ENCODE data around the gene LINC00305.

LINC00305 gene

DNA sequence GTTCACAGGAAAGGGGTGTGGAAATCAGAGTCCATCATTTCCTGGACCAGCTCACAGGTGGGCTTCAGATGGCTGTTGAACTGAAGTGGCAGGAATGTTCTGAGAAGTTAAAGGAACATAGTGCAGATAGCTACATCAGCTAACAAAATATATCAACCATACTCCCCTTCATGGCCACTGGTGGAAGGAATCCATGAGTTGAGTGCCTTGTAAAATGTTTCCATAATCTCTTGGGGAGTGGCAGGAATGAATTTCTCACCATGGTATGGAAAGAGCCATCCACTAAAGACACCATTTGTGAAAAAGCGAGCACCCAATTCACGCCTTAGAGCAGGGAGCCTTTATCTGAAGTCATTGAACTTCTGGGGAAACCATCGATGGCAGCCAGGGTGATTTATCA lies at the start of gene LINC00305:
TSS of gene LINC00305 (minus strand) at position 101 of the 400 bp plus-strand sequence.
- no peak for DNase-seq

DNA sequence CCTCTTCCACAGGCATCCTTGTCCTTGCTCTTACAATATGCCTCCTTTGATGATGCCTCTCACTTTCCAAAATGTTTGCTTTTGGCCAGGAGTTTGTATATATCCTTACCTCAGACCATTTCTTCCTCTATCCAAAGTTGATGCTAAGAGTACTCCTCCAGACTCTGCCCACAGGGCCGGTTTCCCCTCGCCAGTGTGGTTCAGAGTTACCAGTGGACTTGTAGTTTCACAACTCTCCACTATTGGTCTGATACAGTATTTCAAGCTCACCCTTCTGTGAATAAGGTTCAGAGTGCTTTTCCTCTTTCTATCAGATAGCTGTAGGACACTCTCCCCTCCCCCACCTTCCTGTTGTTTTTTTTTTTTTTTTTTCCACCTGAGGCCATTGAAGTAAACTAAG lies 42.2 kb upstream of the LINC00305 start:
- no peak for DNase-seq

DNA sequence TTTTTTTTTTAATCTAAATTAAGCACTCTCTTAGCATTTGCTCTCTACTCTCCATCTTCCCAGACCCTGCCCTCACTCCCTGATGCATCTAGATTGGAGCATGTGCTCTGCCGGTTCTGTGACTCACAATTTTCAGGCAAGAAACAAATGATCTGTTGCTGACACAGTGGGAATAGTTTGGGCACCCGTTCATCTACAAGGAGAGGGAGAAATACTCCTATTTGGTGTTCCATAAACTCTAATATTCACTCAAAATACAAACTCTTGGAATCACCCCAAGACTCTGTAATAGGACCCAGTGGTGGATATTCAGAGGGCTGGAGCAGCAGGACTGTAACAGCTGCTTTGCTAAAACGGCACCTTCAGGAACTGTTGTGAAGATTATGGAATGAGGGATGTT lies 37.1 kb upstream of the LINC00305 start:
- no peak for DNase-seq

DNA sequence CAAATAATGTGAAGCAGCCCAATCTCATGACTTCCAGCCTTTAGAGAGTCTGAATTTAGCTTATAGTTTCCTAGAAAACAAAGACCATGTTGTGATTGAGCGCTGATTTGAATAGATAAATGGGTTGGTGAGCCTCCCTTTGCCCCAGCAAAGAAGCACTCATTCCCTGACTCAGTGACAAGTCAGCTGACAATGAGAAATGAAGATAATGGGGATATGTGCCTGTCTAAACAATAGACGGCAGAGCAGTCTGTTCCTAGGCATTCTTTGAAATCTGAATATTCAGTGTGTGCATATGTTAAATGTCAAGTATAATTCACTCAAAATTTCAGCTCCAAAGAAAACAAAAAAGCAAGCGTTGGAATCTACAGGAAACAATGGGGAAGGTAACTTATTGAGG lies 34.8 kb upstream of the LINC00305 start:
- no peak for DNase-seq

DNA sequence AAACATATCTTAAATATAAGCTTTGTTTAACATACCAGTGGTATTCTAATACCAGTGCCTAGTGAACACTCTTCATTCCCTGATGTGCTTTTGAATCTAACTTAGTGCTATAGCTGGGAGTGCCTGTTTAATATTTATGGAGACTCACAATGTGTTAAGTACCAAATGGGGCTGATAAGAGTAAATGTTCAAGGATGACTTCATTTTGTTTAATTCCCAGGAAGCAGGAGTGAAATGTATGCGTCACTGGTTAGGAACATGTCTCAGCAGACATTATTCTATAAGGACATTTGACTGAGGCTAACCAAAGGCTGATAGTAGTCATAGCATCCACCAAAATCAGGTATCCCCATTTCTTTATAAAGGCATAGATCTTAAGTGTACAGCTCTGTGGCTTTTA lies 31.7 kb upstream of the LINC00305 start:
- no peak for DNase-seq

DNA sequence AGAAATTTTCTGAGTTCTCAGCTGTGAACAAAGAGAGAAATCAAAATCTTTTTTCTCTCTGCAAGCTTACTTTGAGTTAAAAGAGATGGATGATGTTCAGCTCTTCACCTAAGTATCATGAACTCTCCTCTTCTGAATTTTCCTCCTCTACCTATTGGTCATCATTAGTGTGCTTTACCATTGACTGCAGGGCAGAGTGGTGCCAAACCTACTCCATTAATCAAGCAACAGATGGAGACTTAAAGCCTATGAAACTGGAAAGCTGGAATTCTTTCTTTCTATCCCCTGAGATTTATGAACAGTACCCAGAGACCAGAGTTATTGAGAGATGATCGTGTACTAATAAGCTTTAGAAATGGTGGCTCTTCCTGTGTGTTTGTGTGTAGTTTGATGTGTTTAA lies 31.3 kb upstream of the LINC00305 start:
- no peak for DNase-seq

DNA sequence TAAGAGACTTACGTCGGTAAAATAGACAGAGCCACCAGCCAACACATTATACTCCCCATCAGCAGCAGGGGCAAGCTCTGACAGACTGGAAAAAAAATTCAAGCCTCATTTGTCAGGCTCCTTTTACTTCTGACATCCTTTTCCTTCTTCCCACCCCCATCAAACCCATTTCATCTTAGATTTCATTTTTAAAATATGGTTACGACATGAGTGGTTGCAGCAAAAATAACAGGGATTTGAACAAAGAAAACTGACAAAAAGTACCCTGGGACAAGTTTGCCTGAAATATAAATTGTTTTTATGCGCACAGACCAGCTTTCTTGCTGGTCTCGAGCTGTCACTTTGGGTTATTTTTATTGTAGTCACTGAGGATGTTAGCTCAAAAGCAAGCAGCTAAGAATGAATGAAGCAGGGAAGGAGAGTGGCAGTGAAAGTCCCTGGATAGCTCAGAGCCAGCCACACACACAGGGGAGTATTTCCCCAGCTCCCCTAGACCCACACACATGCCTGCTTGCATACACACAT lies 30.7 kb upstream of the LINC00305 start:
- no peak for DNase-seq

DNA sequence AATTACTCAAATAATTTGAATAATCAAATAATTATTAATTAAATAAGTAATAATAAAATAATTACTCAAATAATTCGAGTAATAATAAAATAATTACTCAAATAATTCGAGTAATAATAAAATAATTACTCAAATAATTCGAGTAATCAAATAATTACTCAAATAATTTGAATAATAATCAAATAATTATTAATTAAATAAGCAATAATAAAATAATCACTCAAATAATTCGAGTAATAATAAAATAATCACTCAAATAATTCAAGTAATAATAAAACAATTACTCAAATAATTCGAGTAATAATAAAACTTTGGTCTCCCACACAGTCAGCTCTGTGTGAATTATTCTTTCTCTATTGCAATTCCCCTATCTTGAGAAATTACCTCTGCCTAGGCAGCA lies 30.0 kb upstream of the LINC00305 start:
- DNase-seq, result no peak

DNA sequence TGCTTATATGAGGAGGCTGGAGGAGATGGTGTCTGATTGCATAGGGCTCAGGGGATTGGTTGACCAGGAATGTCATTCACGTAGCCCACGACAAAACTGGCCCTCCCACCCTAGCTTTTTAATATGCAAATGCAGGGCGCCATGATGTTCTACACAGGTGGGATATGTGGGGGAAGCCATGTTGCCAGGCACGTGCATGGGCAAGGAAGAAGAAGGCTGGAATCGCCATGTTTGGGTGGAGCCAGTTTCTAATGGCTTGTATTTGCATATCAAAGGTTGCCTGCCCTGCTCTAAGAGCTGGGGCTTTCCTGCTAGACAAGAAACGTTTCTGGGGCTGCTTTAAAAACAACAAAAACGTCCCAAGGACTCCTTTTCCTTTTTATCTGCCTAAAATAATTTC lies 26.5 kb upstream of the LINC00305 start:
- DNase-seq, result no peak

DNA sequence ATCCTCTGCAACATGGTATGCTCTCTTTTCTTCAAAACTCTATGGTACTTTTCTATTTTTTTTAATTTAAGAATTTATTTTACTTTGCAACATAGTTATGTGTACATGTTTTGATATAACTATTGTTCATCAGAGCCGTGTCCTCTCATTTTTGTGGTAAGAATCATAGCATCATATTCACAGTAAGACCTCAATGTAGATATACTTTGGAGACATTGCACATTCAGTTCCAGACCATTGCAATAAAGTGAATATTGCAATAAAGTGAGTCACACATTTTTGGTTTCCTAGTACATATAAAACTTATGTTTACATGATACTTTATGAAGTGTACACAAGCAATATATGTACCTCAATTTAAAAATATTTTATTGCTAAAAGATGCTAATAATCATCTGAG lies 22.7 kb upstream of the LINC00305 start:
- DNase-seq, result no peak

DNA sequence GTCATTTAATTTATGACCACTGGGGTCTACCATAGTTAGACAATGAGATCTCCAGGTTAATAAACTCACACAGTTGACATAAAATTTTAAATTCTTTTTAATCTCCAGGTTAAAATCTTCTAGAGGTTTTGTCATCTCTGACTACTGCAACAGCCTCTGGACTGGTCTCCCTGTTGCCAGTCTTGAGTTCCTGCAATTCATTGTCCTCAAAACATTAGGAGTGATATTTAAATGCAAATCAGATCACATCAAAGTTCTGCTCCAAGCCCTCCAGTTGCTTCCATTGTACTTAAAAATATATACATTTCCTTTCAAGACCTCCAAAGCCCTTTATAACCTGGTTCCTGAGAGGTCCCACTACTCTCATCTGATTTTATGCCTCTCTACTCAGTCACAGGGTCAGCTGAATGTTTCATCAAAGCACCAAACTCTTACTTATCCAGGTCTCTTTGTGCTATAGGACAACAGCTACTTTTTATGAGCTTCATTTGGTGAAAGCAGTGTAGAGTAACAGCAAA lies 18.6 kb upstream of the LINC00305 start:
- no peak for DNase-seq

DNA sequence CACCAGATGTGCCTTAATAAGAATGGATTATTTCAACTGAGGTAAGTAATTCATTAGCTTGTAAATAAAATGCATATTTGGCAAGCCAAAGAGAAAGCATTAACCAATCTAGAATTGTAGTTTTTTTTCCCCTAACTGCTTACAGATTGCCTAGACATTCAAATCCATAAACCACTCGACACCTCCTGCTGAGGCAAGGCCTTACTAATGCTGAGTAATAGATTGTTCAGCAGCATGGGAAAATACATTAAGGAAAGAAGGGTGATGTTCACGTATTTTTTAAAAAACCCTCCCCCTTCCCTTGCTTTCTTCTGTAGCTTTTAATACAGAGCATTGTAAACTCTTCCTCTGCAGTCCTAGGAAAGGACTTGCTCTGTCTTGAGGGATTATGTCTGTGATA lies 17.0 kb upstream of the LINC00305 start:
- no peak for DNase-seq

DNA sequence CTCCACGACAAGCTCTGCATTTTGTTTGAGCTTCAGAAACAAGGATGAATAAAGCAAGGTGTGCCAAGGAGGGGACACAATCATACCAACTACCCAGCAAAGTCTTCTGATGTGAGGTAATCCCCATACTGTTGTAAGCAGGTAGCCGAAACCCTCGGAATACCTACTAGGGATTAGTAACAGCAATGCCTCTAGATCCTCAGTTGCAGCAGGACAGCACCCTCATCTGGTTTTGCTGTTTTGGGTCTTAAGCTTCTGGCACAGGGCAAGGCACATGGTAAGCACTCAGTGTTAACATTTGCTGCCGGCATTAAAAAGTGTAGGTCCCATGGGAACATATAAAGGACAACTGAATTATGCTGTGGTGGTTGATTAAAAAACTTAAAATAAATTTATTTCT lies 16.0 kb upstream of the LINC00305 start:
- DNase-seq, result no peak

DNA sequence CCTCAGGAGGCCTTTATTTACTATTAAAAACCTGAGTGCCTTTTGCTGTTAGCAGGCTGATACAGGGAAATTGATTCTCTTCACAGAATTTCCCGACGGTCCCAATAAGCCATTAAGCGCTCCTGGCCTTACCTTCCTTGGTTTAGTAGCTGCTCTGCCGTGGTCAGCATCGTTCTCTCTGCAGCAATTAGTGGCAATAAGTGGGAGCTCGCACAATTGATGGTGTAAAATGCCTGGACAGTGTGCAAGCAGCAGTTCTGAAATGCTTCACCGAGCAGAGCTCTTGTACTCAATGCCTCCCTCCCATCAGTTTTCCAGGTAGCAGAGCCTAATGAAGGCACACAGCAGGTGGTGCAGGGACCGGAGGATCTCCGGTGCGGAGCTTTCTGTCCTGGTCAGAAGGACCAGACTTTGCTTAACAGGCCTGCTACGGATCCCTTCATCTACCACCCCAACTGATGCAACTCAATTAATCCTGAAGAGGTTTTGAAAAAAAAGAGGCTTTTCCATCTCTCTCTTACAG lies 1.1 kb upstream of the LINC00305 start:
- DNase-seq, result no peak

DNA sequence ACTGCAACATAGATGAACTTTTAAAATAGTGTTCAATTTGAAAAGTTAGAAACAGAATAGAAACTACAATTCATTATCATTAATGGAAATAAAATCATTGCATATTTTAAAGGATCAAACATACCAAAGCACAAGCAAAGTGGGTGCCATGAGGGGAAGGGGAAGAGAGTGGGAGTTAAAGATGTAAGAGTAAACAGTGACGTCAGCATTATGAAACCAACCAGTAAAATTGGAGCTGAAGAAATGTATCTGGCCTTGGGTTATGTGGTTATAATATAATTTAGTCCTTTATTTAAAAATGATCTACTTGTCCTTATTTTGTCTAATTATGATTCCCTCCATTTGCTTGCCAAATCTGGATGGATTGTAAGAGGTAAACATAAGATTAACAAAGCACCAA lies 6.0 kb downstream of the LINC00305 start:
- DNase-seq, result no peak

DNA sequence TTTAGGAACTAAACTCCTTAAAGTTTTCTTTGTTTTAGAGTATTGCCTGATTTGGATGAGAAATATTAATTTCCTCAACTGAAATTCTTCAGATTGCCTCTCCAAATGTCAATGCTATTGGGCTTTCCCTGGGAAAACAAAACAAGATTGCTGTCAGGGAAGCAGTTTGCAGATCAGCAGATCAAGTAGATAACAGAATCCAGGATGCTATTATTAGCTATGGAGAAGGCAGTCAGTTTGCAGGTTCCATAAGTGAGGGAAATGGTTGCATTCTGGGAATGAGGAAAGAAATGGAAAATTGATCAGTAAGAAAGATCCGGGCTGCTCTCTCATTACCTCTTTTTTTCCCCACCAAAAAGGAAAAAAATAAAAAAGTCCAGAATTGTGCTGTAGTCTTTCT lies 11.0 kb downstream of the LINC00305 start:
- DNase-seq, result no peak

DNA sequence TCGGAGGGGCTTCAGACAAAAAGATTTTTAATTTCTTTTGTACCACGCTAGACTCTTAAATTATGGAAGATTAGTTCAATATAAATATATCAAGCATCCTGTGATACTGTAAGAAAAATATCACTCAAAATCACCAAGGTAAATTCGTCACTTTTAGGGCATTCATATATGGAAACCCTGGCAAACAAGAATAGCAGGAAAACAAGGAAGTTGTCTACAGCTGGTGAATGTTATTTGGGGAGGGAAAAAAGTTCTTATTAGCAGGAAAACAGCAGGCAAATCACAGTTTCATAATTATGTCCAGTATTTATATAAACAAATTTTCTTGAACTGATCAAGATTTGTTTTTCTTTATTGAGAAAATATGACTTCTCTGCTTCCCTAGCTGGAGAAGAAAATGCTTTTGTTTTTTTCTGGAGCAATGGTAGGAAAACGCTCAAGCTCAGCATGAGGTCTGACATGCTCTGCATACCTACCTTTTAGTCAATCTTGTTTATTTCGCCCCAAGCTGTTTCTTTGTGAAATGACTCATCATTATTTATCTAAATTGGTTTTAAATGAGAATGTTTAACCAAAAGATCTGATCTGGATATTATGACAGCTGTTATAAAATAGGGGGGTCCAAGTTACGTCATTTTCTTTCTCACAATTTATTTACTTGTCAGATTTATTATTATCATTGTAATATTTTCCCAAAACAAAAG lies 14.7 kb downstream of the LINC00305 start:
- DNase-seq, result no peak

DNA sequence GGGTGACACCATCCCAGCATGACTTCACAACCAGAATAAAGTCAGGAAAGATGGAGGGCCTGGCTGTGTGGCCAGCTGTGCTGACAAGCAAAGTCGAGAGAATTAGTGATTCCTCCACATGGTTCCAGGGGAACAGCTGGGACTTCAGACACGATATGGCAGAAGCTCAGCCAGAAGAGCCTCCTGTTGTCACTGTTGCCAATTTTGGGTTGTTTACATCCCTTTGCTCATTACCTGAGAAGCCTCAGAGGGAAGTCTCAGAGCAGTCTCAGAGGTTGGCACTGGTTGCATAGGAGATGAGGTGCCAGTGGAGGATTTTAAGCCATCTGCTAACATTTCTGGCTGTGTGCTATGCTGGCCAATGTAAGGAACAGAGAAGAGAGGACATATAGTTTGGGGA lies 16.0 kb downstream of the LINC00305 start:
- DNase-seq, result no peak

DNA sequence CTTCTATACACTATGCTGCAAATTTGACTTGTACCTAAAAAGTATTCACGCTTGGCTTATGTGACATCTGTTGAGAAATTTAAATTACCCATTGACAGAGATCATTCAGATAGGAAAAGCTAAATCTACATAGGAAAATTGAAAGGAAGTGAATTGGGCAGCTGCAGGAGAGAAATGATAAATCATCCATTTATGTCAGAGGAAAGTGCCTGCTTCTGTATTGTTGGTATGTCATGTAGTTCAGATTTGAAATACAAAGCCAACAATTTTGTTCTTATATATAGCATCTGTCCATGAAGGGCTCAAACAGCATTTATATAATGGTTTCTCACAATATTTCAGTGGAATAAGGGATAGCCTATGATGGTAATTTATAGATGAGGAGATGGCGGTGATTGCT lies 17.6 kb downstream of the LINC00305 start:
- no peak for DNase-seq

DNA sequence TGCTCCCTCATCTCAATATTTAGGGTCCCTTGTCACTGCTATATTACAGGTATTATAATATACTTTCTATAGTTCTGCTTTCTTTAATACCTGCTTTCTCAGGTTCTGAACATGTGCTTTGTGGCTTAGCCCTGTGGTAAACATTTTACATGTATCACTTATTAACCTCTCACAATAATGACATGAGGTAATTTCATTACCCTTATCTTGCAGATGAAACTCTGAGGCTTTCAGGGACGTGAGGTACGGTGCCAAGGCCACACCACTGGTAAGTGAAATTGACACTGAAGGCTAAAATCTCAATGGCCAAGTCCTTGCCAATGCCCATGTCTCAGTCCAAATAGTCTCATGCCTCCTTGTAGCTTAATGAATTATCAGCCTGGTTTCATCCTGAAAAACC lies 21.7 kb downstream of the LINC00305 start:
- DNase-seq, result no peak

DNA sequence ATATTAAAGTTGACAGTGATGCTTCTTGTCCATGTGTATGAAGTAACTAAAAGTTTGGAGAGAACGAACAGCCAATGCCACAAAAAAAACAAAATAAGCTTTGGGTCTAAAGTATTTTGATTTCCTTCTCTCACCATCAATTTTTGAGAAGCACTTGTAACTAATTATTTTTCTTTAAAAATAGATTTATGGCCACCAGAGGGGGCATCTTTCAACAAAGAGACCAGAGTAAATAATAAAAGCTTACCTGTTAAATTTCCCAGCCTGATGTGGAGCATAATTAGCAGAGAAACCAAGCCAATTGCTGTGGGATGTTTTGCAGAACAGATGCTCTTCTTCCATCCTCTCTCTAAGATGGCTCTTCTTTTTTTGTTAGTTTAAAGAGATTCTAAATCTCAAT lies 29.0 kb downstream of the LINC00305 start:
- DNase-seq, result no peak

DNA sequence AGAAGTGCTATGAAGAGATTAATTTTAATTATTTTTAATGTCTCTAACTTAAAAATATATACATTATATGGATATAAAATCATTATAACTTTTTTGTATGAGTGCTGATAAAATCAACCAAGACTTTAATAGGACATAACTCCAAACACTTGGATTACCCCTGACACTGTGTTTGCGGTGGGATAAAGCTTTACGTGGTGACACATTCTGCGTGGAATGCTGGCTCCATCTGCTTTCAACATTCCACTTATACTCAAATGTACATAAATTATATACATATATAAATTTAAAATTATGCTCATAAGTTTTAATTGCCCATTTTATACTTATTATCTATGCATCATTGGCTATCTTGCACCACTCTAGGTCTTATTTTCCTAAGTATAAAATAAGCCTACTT lies 30.5 kb downstream of the LINC00305 start:
- DNase-seq, result no peak

DNA sequence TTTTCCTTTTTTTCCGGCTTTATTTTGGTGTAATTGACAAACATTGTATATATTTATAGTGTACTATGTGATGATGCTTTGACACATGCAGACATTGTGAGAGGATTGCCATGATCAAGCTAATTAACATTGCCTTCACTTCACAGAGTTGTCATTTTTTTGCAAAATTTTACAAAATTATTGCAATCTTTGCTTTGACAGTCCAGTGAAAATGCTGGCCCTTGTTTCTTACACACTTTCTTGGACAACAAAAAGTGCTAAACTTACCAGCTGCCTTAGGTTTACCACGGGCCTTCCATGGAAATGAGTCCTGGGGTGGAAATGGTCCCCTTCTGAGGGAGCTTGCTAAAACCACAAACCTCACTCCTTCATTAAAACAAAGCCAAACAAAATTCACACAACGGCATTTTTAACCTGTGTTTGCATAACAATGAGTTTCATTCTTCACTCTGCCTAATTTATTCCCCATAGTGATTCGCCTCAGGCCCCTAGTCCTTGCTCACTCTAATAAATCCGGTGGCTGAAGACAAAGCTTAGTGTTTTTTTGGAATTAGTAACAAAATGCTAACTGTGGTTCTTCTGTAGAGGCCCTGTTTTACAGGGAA lies 32.2 kb downstream of the LINC00305 start:
- no peak for DNase-seq

DNA sequence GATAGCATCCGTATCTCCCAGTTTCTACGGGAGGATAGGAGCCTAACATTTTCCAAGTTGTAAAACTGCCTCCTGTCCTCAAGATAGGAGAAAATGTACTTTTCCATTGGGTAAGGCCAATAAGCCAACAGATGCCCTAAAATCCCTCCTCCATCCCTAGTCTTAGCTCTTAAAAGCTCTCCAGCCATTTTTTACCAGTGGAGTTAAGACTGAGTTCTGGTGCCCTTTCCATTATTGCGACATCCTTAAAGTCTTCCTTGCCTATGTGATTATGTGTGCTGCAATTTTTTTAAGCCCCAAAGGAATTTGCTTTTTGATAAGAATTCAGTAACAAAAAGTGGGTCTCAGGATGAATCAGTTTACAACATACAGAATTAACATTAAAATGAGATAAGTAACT lies 33.0 kb downstream of the LINC00305 start:
- DNase-seq, result no peak

Data from NCI-H1436 treated with DMSO at 0.1 percent for 48 hours (cell line).